Thyroid gland (tissue), 4 donors: ENCODE measurements around the gene SLC43A2.
"Not testable (repeated sequence)": the region's sequence is repeated elsewhere in the genome, so short reads cannot be mapped to it uniquely, and the experiment has no call there.

ENCODE experiments used
- POLR2A ChIP-seq, 2 donors: fragments of 450-650 bp; IDR thresholded peaks; one replicate each; pipeline ENCODE4 v1.6.1; 2017; ENCODE audit warnings: antibody characterized with exemption in 2 of 2, mild to moderate bottlenecking in 2 of 2, moderate library complexity in 1 of 2
- TF ChIP-seq, protein P1 (sequence below), 6 experiments: fragments of 200-600 bp in 3 of 6; fragments of 450-650 bp in 3 of 6; sonication (generic) in 3 of 6; IDR thresholded peaks; one replicate each; pipeline ENCODE4 v1.5.1; 2016 to 2019; ENCODE audit warnings: antibody characterized with exemption in 6 of 6, mild to moderate bottlenecking in 2 of 6, inconsistent platforms in 1 of 6, moderate library complexity in 1 of 6

DNA sequence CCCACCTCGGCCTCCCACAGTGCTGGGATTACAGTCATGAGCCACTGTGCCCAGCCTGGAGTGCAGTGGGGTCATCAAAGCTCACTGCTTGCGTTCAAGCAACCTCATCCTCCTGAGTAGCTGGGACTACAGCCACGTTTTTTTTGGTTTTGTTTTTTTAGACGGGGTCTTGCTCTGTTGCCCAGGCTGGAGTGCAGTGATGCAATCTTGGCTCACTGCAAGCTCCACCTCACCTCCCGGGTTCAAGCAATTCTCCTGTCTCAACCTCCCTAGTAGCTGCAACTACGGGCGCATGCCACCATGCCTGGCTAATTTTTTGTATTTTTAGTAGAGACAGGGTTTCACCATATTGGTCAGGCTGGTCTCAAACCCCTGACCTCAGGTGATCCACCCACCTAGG, 24.2 kb upstream of the SLC43A2 start:
- TF ChIP-seq POLR2A (IDR thresholded peaks at IDR 0.05), result not testable (repeated sequence)
- TF ChIP-seq, protein P1, sequence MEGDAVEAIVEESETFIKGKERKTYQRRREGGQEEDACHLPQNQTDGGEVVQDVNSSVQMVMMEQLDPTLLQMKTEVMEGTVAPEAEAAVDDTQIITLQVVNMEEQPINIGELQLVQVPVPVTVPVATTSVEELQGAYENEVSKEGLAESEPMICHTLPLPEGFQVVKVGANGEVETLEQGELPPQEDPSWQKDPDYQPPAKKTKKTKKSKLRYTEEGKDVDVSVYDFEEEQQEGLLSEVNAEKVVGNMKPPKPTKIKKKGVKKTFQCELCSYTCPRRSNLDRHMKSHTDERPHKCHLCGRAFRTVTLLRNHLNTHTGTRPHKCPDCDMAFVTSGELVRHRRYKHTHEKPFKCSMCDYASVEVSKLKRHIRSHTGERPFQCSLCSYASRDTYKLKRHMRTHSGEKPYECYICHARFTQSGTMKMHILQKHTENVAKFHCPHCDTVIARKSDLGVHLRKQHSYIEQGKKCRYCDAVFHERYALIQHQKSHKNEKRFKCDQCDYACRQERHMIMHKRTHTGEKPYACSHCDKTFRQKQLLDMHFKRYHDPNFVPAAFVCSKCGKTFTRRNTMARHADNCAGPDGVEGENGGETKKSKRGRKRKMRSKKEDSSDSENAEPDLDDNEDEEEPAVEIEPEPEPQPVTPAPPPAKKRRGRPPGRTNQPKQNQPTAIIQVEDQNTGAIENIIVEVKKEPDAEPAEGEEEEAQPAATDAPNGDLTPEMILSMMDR (IDR thresholded peaks at IDR 0.05), result not testable (repeated sequence)
